ENCODE results near the gene NUAK1. TPM values are rescaled to one million over a fixed set of nuclear protein-coding genes. Genes with fewer than 3 reads are reported as not detected.

Gene NUAK1
- total and polyA plus RNA-seq, 2 donors (not counting 1 experiment from before 2014, with no cell fraction given): 5.1 to 20.7 TPM

DNA sequence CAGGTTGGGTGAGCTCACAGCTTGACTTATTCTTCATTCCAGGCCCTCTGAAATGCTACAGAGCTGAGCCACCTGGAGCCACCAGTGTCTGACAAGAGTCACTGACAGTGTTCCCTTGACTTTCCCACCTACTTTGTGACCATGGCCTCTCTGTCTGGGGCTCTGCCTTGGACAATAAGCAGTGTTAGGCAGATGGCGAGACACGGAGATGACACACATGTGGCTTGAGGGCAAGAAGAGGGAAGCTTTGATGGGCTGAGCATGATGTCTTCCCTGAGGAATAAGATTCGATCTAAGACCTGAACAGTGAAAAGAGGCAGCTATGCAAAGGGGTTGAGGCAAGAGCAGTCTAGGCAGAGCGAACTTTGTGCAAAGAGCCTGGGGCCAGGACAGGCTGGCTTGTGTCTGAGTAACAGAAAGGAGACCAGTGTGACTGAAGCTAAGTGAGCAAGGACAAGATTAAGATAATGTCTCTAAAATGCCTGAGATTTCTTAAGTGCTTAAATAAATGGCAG is 105.5 kb downstream of the NUAK1 start:
- Histone ChIP-seq H3K27me3 (ENCODE audit: control insufficient read depth, insufficient read depth, low read length) (no peaks in the 10 kb centered on the region), H3K9me3 (ENCODE audit: control insufficient read depth, insufficient read depth, low read depth, low read length) (no peaks in the 10 kb centered on the region), H3K4me2 (ENCODE audit: extremely low read depth, insufficient read depth, low read length) (no peak overlapping the region), H3K4me1 (ENCODE audit: control insufficient read depth, extremely low read depth, insufficient read depth, low read length) (peaks cover 5% of the 10 kb centered on the region), H3K79me2 (ENCODE audit: control insufficient read depth, insufficient read depth, low read length) (no peaks in the 10 kb centered on the region), H3K27ac (ENCODE audit: insufficient read depth, low read length) (no peak overlapping the region), H3K36me3 (ENCODE audit: control insufficient read depth, insufficient read depth, low read length) (no peaks in the 10 kb centered on the region), H3K9ac (ENCODE audit: insufficient read depth, low read length) (no peak overlapping the region), H4K20me1 (ENCODE audit: control insufficient read depth, extremely low read depth, insufficient read depth, low read length) (no peaks in the 10 kb centered on the region), H3K4me3 (replicated peaks in 1 of 4; ENCODE audit: control extremely low read depth in 1 of 4, insufficient read depth in 1 of 4, low read depth in 3 of 4, low read length in 4 of 4) (no peak overlapping the region), H2AFZ (ENCODE audit: low read length) (no peak overlapping the region)
- TF ChIP-seq, protein P1, sequence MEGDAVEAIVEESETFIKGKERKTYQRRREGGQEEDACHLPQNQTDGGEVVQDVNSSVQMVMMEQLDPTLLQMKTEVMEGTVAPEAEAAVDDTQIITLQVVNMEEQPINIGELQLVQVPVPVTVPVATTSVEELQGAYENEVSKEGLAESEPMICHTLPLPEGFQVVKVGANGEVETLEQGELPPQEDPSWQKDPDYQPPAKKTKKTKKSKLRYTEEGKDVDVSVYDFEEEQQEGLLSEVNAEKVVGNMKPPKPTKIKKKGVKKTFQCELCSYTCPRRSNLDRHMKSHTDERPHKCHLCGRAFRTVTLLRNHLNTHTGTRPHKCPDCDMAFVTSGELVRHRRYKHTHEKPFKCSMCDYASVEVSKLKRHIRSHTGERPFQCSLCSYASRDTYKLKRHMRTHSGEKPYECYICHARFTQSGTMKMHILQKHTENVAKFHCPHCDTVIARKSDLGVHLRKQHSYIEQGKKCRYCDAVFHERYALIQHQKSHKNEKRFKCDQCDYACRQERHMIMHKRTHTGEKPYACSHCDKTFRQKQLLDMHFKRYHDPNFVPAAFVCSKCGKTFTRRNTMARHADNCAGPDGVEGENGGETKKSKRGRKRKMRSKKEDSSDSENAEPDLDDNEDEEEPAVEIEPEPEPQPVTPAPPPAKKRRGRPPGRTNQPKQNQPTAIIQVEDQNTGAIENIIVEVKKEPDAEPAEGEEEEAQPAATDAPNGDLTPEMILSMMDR (conservative IDR thresholded peaks at IDR 0.05 in 1 of 2, IDR thresholded peaks at IDR 0.05 in 1 of 2; ENCODE audit: low read depth in 1 of 2, low read length in 2 of 2): no peak
- TF ChIP-seq EZH2 (IDR thresholded peaks at IDR 0.05; ENCODE audit: low read length, missing control alignments): no peak
- no peak for DNase-seq (ENCODE audit: low read depth in 2 of 2)

DNA sequence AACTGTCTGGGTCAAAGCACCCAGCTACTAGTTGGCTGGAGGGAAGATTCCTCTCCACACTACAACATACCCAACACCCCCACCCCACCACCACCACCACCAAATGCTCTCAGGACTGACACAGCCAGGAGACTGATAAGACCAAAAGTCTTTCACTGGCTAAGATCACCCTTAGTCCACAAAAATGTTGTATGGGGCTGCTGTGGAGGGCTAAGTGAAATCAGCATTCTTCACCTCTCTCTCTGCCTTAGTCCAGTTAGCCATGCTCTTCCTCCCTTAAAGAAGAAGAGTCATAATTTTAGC is 106.2 kb downstream of the NUAK1 start:
- DNase-seq (ENCODE audit: low read depth in 2 of 2): peak in 1 of 2 donors; percentile 89
- peaks cover 5% of the 10 kb centered on the region for H3K4me1 ChIP-seq (ENCODE audit: control insufficient read depth, extremely low read depth, insufficient read depth, low read length)
- H4K20me1 ChIP-seq (ENCODE audit: control insufficient read depth, extremely low read depth, insufficient read depth, low read length): no peaks in the 10 kb centered on the region
- no peak overlapping the region for H3K9ac ChIP-seq (ENCODE audit: insufficient read depth, low read length)
- no peak overlapping the region for H3K4me3 ChIP-seq (replicated peaks in 1 of 4; ENCODE audit: control extremely low read depth in 1 of 4, insufficient read depth in 1 of 4, low read depth in 3 of 4, low read length in 4 of 4)
- no peaks in the 10 kb centered on the region for H3K79me2 ChIP-seq (ENCODE audit: control insufficient read depth, insufficient read depth, low read length)
- H3K9me3 ChIP-seq (ENCODE audit: control insufficient read depth, insufficient read depth, low read depth, low read length): no peaks in the 10 kb centered on the region
- no peak overlapping the region for H3K27ac ChIP-seq (ENCODE audit: insufficient read depth, low read length)
- H2AFZ ChIP-seq (ENCODE audit: low read length): no peak overlapping the region
- TF ChIP-seq, protein P1 (conservative IDR thresholded peaks at IDR 0.05 in 1 of 2, IDR thresholded peaks at IDR 0.05 in 1 of 2; ENCODE audit: low read depth in 1 of 2, low read length in 2 of 2): no peak
- TF ChIP-seq EZH2 (IDR thresholded peaks at IDR 0.05; ENCODE audit: low read length, missing control alignments): no peak
- no peaks in the 10 kb centered on the region for H3K27me3 ChIP-seq (ENCODE audit: control insufficient read depth, insufficient read depth, low read length)
- no peaks in the 10 kb centered on the region for H3K36me3 ChIP-seq (ENCODE audit: control insufficient read depth, insufficient read depth, low read length)
- no peak overlapping the region for H3K4me2 ChIP-seq (ENCODE audit: extremely low read depth, insufficient read depth, low read length)

DNA sequence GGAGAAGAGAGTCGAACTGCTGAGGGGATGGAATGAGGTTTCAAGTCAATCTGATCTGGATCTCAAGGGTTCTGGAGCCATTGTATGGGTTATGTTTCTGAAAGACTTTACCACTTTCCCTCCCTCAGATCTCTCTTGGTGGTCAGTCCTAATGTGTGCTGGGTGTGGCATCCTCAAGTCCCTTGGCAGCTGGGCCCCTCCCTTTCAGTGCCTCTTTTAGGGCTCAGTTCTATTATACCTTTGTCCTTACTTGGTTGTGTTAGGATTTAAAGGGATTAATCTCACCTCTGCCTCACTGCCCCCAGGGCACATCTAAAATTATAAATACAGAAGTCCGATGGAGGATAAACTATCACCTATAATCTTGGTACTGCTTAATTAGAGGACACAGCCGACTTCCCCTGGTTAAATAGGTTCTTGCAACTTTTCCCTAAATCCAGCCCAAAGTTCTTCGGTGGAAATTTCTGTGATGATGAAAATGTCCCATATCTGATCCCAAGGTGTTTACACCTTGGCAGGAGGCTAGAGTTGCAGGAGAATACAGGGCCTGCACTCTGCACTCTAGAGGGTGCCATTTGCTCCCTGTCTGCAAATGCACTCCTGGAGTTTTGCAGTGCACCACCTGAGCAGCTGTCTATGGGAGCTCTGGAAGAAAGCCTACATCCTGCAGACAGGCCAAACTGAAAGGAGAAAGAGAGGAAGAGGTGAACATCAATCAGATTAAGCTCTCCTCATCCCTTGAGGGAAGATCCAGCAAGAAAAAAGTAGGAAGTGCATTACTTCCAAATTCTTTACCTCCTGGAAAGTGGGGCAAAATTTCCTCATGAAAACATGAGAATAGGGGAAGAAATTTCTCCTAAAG is 106.8 kb downstream of the NUAK1 start:
- TF ChIP-seq, protein P1 (conservative IDR thresholded peaks at IDR 0.05 in 1 of 2, IDR thresholded peaks at IDR 0.05 in 1 of 2; ENCODE audit: low read depth in 1 of 2, low read length in 2 of 2): no peak
- no peak for TF ChIP-seq EZH2 (IDR thresholded peaks at IDR 0.05; ENCODE audit: low read length, missing control alignments)
- no peak overlapping the region for H3K4me2 ChIP-seq (ENCODE audit: extremely low read depth, insufficient read depth, low read length)

More for the DNA sequence above, 106.8 kb downstream of the NUAK1 start:
- no peaks in the 10 kb centered on the region for H3K79me2 ChIP-seq (ENCODE audit: control insufficient read depth, insufficient read depth, low read length)
- DNase-seq (ENCODE audit: low read depth in 2 of 2): no peak
- no peaks in the 10 kb centered on the region for H3K9me3 ChIP-seq (ENCODE audit: control insufficient read depth, insufficient read depth, low read depth, low read length)
- no peak overlapping the region for H3K27ac ChIP-seq (ENCODE audit: insufficient read depth, low read length)
- H3K4me1 ChIP-seq (ENCODE audit: control insufficient read depth, extremely low read depth, insufficient read depth, low read length): peaks cover 5% of the 10 kb centered on the region
- no peaks in the 10 kb centered on the region for H3K27me3 ChIP-seq (ENCODE audit: control insufficient read depth, insufficient read depth, low read length)
- no peak overlapping the region for H2AFZ ChIP-seq (ENCODE audit: low read length)
- H3K36me3 ChIP-seq (ENCODE audit: control insufficient read depth, insufficient read depth, low read length): no peaks in the 10 kb centered on the region
- no peak overlapping the region for H3K4me3 ChIP-seq (replicated peaks in 1 of 4; ENCODE audit: control extremely low read depth in 1 of 4, insufficient read depth in 1 of 4, low read depth in 3 of 4, low read length in 4 of 4)
- H3K9ac ChIP-seq (ENCODE audit: insufficient read depth, low read length): no peak overlapping the region
- H4K20me1 ChIP-seq (ENCODE audit: control insufficient read depth, extremely low read depth, insufficient read depth, low read length): no peaks in the 10 kb centered on the region
